Immature natural killer cell (primary cell): ENCODE results near the gene ALG2. TPM values are rescaled to one million over a fixed set of nuclear protein-coding genes. Genes with fewer than 3 reads are reported as not detected.

Source experiments
- DNase-seq, 3 donors: peaks; one replicate each; pipeline ENCODE4 v3.0.0; 2022; ENCODE audit warnings: mixed read lengths in 1 of 3
- H3K27ac Mint-ChIP-seq, 6 donors: one replicate each; pipeline ENCODE4 v1.8.0; 2020; ENCODE audit warnings: mixed read lengths in 6 of 6, mild to moderate bottlenecking in 5 of 6, inconsistent platforms in 4 of 6, moderate library complexity in 3 of 6
- H3K27me3 Mint-ChIP-seq, 3 donors: one replicate each; pipeline ENCODE4 v1.8.0; 2020 to 2021; ENCODE audit warnings: low read depth in 3 of 3, mild to moderate bottlenecking in 3 of 3, mixed read lengths in 3 of 3, moderate library complexity in 3 of 3, inconsistent platforms in 1 of 3
- H3K36me3 Mint-ChIP-seq, 3 donors: one replicate each; pipeline ENCODE4 v1.8.0; 2020; ENCODE audit warnings: mixed read lengths in 3 of 3, inconsistent platforms in 2 of 3, mild to moderate bottlenecking in 2 of 3
- H3K4me1 Mint-ChIP-seq, 2 donors: one replicate each; pipeline ENCODE4 v1.8.0; 2020; ENCODE audit warnings: inconsistent platforms in 2 of 2, mild to moderate bottlenecking in 2 of 2, mixed read lengths in 2 of 2, moderate library complexity in 1 of 2
- H3K4me3 Mint-ChIP-seq, 5 donors: one replicate each; pipeline ENCODE4 v1.8.0; 2020; ENCODE audit warnings: mild to moderate bottlenecking in 5 of 5, mixed read lengths in 5 of 5, inconsistent platforms in 3 of 5, moderate library complexity in 3 of 5
- H3K9me3 Mint-ChIP-seq, 6 donors: one replicate each; pipeline ENCODE4 v1.8.0; 2020; ENCODE audit warnings: mild to moderate bottlenecking in 6 of 6, mixed read lengths in 6 of 6, inconsistent platforms in 4 of 6, moderate library complexity in 3 of 6
- polyA plus RNA-seq, 3 donors: library from polyadenylated mRNA; unstranded; fragments of 300-500 nt; fragmentation: Illumina TruSeq; gene quantifications; one replicate each; pipeline ENCODE4 v1.2.3, GENCODE V29; 2021

ALG2 gene
- polyA plus RNA-seq, 3 donors from 2014 or later, result 23.8 to 37.1 (median 32.4) TPM

DNA sequence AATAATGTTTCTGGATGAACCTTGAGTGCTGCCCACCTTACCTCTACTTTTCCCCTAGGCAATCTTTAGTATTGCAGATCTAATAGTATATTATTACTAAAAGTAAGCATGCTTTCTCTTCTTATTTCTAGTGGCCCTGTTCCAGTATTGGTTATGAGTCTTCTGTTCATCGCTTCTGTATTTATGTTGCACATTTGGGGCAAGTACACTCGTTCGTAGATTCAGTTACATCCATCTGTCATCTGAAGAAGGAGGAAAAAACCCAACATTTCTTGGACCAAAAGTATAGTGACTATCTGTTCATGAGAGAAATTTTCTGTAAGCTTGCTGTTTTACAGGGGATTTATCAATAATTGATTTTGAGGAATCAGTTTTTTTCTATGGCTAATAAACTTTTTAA is 8.5 kb upstream of the ALG2 start:
- H3K27me3 Mint-ChIP-seq, result peaks cover 0 to 4% (median 1%) of the 10 kb centered on the region in 3 donors

DNA sequence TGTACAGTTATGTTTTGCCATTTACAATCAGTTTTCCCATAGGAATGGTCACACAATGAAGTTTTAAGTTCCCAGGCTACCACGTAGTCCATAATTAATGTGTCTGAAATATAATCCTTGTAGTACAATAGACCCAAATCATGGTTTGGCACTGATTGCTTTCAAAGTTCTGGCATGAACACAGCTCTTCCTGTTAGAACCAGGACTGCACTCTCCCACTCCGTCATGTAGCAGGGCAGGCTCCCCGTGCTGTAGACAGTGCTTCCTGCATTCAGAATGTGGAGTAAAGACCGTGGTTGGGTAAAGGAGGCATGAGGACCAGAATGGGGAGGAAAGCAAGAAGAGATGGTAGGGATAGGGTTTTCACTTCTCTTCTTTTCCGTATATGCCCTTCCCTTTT is 4.3 kb upstream of the ALG2 start:
- Mint-ChIP-seq H3K4me1 (peaks cover 43 to 69% of the 10 kb centered on the region in 2 donors), H3K36me3 (peaks cover 6 to 31% (median 19%) of the 10 kb centered on the region in 3 donors)

More for the DNA sequence above, 8.5 kb upstream of the ALG2 start:
- DNase-seq, result no peak
- Mint-ChIP-seq H3K9me3 (no peaks in the 10 kb centered on the region), H3K4me3 (no peak overlapping the region), H3K4me1 (peaks cover 9 to 41% of the 10 kb centered on the region in 2 donors), H3K27ac (no peak overlapping the region), H3K36me3 (peaks cover 6 to 39% (median 33%) of the 10 kb centered on the region in 3 donors)

DNA sequence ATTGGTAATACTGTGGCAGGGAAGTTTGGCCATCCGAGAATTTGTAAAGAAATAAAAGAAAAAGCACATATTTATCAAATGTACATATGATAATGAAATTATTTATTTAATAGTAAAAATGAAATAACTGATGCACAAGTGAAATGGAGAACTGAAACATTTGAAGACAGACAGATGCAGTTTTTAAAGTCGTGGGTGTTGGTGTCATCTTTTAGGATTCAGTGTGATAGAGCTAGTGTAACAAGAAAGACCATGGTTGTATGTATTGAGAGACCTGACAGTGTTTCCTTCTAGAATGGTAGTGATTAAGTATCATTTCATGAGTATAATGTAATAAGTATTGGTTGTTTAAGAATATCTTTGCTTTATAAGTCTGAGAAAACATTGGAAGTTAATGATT is 2.7 kb upstream of the ALG2 start:
- peak overlapping the region in 4 of 5 donors; percentile 30 to 99 (median 68) for H3K4me3 Mint-ChIP-seq
- H3K27me3 Mint-ChIP-seq, result peaks cover 9 to 18% (median 9%) of the 10 kb centered on the region in 3 donors
- peaks cover 6 to 21% (median 10%) of the 10 kb centered on the region in 3 donors for H3K36me3 Mint-ChIP-seq
- peaks cover 57 to 78% of the 10 kb centered on the region in 2 donors for H3K4me1 Mint-ChIP-seq
- peak overlapping the region; percentile 78 to 100 (median 100) for H3K27ac Mint-ChIP-seq
- H3K9me3 Mint-ChIP-seq, result peaks cover 0 to 2% (median 0%) of the 10 kb centered on the region in 6 donors
- DNase-seq, result no peak

More for the DNA sequence above, 4.3 kb upstream of the ALG2 start:
- Mint-ChIP-seq H3K4me3 (no peak overlapping the region), H3K9me3 (peaks cover 0 to 2% (median 0%) of the 10 kb centered on the region in 6 donors), H3K27ac (peak overlapping the region in 1 of 6 donors; percentile 13), H3K27me3 (peaks cover 7 to 12% (median 10%) of the 10 kb centered on the region in 3 donors)
- DNase-seq, result no peak

DNA sequence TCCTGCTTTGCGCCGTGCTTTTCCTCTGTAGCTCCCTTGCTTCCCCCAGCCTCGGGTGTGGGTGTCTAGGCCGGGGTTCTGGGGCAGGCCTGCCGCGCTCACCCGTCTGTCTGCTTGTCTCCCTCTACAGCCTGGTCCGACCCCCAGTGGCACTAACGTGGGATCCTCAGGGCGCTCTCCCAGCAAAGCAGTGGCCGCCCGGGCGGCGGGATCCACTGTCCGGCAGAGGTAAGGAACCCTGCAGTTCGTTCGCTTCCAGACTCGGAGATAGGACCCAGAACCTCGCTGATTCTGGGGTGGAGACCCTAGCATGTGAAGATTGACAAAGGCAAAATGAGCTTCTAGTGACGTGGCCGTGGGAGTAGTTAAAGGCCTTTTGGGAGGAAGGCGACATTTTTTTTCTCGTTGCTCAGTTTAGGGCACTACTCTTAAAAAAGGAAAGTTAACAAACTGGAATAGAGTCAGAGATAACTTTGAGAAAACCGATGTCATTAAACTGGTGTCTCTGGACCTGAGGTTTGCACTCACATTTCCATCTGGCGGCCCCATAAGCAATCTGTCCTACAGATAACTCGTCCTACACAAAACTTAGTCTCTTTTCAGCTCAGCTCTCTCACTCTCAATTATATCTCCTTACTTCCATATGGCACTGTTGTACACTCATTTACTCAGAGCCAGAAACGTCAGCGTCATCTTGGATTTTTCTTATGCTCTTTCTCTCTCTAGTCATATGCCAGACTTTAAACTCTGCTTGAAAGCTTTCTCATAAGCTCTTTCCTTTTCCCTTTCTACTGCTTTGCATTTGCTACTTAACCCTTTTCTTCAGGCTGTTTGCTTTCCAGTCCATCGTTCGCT is 901 bp upstream of the ALG2 start:
- no peak for DNase-seq
- Mint-ChIP-seq H3K27ac (peak overlapping the region; percentile 100), H3K4me3 (peak overlapping the region; percentile 99 to 100 (median 99)), H3K27me3 (peaks cover 9 to 16% (median 9%) of the 10 kb centered on the region in 3 donors), H3K9me3 (peaks cover 0 to 2% (median 0%) of the 10 kb centered on the region in 6 donors), H3K36me3 (peaks cover 0 to 12% (median 11%) of the 10 kb centered on the region in 3 donors), H3K4me1 (peaks cover 64 to 88% of the 10 kb centered on the region in 2 donors)

DNA sequence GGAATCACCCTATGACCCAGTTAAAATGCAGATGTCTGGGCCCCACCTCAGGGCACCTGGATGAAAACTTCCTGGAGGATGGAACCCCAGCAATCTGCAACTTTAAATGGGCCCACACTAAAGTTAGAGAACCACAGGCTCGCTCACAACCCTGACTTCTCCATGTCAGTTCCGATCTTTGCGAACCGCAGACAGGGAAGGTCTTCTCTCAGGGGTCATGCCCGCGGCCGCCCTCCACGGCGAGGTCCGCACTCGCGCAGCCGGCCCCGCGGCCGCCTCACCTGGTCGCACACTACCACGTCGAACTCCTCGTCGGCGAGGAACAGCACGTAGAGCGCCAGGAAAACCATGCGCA is 499 bp downstream of the ALG2 start:
- no peak for DNase-seq
- Mint-ChIP-seq H3K4me1 (peaks cover 71 to 92% of the 10 kb centered on the region in 2 donors), H3K4me3 (peak overlapping the region; percentile 92 to 100 (median 99)), H3K27me3 (peaks cover 9 to 16% (median 9%) of the 10 kb centered on the region in 3 donors), H3K36me3 (peaks cover 0 to 12% (median 11%) of the 10 kb centered on the region in 3 donors), H3K27ac (peak overlapping the region; percentile 94 to 100 (median 98)), H3K9me3 (peaks cover 0 to 2% (median 0%) of the 10 kb centered on the region in 6 donors)

DNA sequence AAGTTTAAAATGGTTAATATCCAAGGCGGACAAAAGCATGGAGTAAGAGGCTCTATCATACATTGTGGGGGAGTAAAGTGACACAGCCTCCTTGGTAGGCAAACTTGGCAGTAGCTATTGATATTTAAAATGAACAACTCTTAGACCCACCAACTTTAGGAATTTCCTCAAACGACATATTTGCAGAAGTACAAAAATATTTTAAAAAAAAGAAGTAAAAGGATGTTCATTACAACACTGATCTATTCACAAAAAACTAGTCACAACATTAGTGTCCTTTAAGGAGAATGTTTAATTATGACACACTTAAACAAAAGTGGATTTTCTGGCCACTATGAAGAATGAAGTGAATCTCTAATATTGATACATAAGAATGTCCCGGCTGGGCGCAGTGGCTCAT is 1.7 kb downstream of the ALG2 start:
- Mint-ChIP-seq H3K4me1 (peaks cover 66 to 86% of the 10 kb centered on the region in 2 donors), H3K9me3 (peaks cover 0 to 2% (median 0%) of the 10 kb centered on the region in 6 donors), H3K27me3 (peaks cover 9 to 15% (median 9%) of the 10 kb centered on the region in 3 donors), H3K27ac (peak overlapping the region; percentile 3 to 81 (median 56)), H3K4me3 (peak overlapping the region; percentile 59 to 82 (median 61)), H3K36me3 (peaks cover 4 to 16% (median 11%) of the 10 kb centered on the region in 3 donors)
- DNase-seq, result no peak

DNA sequence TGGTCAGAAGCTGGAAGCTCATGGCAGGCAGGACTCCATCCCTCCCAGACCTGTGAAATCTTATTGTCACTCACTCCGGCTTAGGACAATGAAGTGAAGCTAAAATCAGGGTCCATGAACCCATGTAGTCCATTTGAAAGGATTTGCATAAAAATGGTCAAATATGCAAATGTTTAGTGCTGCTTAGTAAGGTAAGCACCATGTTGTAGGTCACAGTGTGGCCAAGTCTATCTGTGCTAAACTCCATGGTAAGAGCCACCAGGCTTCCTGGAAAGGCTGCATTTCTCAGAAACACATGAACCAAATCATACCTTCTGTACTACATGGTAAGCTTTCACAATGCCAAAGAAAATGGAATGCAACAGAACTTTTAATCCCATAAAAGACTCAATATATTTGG is 5.7 kb downstream of the ALG2 start:
- DNase-seq, result no peak
- Mint-ChIP-seq H3K27me3 (peaks cover 0 to 6% (median 4%) of the 10 kb centered on the region in 3 donors), H3K9me3 (peaks cover 0 to under 1% (median 0%) of the 10 kb centered on the region in 6 donors), H3K4me1 (peaks cover 32 to 54% of the 10 kb centered on the region in 2 donors), H3K36me3 (peaks cover 4 to 10% (median 10%) of the 10 kb centered on the region in 3 donors), H3K27ac (no peak overlapping the region), H3K4me3 (no peak overlapping the region)

DNA sequence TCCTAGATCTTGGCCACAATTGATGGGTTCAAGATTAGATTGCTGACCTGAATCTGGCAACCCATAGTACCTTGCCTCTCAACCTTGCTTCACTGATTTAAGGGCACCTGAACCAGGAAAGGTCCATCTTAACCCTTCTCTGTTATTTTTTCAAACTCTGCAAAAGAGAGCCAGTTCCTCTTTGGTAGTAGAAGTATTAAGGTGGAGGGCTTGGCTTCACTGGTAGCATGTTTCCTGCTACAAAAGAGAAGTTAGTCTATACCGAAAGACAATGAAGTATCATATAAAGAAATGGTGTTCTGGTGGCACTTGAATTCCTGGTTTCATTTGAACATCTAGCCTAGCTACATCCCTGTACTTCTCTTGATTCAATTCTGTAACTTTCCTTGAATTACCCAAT is 8.5 kb downstream of the ALG2 start:
- Mint-ChIP-seq H3K4me3 (no peak overlapping the region), H3K9me3 (peaks cover 0 to 11% (median 3%) of the 10 kb centered on the region in 6 donors), H3K36me3 (peaks cover 6 to 14% (median 9%) of the 10 kb centered on the region in 3 donors), H3K4me1 (peaks cover 8 to 25% of the 10 kb centered on the region in 2 donors), H3K27ac (no peak overlapping the region), H3K27me3 (peaks cover 0 to 7% (median 5%) of the 10 kb centered on the region in 3 donors)
- no peak for DNase-seq

DNA sequence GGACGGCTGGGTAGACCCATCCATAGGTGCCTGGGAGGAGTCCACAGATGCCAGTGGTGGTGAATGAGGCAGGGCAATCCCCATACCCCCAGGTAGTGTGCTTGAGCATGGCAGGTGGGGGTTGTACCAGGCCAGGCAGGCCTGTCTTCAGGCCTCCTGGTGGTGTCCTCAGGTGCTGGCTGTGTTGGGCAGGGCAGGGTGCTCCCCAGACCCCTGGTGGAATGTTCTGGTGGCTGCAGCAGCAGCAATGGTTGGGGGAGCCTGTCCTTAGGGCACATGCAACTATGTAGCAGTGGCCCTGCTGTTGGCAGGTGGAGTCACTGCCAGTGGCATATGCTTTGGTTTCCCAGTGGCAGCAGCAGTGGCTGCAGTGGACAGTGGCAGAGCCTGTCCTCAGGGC is 10.0 kb downstream of the ALG2 start:
- H3K4me3 Mint-ChIP-seq, result no peak overlapping the region
- no peak for DNase-seq
- H3K36me3 Mint-ChIP-seq, result peaks cover 6 to 22% (median 8%) of the 10 kb centered on the region in 3 donors
- peaks cover 0 to 23% (median 4%) of the 10 kb centered on the region in 6 donors for H3K9me3 Mint-ChIP-seq
- peaks cover under 1 to 10% of the 10 kb centered on the region in 2 donors for H3K4me1 Mint-ChIP-seq
- peak overlapping the region in 1 of 6 donors; percentile 19 for H3K27ac Mint-ChIP-seq
- H3K27me3 Mint-ChIP-seq, result peaks cover 0 to 11% (median 11%) of the 10 kb centered on the region in 3 donors

DNA sequence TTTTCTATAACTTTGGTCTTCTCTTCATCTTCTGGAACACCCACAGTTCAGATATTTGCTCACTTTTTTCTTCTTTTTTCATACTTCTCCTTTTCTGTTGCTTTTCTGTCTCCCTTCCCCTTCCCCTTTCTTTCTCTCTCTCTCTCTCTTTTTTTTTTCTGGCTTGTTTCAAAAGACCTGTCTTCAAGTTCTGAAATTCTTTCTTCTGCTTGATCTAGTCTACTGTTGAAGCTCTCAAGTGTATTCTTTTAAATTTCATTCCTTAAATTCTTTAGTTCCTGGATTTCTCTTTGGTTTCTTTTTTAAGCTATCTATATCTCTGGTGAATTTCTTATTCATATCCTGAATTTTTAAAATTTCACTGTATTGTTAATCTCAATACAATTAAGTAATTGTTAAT is 11.2 kb downstream of the ALG2 start:
- no peak overlapping the region for H3K27ac Mint-ChIP-seq
- H3K4me3 Mint-ChIP-seq, result no peak overlapping the region
- peaks cover 0 to 23% (median 4%) of the 10 kb centered on the region in 6 donors for H3K9me3 Mint-ChIP-seq
- peaks cover 6 to 22% (median 8%) of the 10 kb centered on the region in 3 donors for H3K36me3 Mint-ChIP-seq
- H3K27me3 Mint-ChIP-seq, result peaks cover 0 to 11% (median 11%) of the 10 kb centered on the region in 3 donors
- H3K4me1 Mint-ChIP-seq, result peaks cover 0 to 7% of the 10 kb centered on the region in 2 donors
- DNase-seq, result no peak

DNA sequence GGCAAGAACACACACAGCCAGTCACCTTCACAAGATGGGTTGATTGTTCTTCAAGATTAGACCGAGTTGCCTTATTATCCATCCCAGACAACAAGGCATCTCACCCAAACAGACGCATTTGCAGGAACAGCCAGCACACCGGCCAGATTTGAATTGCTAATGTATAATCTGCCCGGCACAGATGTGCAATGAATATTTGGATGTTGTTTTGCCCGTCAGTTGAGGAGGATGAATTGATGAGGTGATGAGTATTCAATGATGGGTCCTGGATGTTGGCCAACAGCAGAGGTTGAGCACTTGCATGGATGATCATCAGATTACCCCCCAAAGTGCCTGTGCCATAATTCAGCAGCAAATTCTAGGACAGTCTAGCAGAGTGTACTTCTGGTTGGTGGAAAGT is 20.1 kb downstream of the ALG2 start:
- H3K9me3 Mint-ChIP-seq, result no peaks in the 10 kb centered on the region
- no peak overlapping the region for H3K27ac Mint-ChIP-seq
- no peak for DNase-seq
- H3K36me3 Mint-ChIP-seq, result no peaks in the 10 kb centered on the region
- H3K4me3 Mint-ChIP-seq, result no peak overlapping the region
- H3K4me1 Mint-ChIP-seq, result no peaks in the 10 kb centered on the region
- H3K27me3 Mint-ChIP-seq, result peaks cover 0 to 1% (median 0%) of the 10 kb centered on the region in 3 donors

DNA sequence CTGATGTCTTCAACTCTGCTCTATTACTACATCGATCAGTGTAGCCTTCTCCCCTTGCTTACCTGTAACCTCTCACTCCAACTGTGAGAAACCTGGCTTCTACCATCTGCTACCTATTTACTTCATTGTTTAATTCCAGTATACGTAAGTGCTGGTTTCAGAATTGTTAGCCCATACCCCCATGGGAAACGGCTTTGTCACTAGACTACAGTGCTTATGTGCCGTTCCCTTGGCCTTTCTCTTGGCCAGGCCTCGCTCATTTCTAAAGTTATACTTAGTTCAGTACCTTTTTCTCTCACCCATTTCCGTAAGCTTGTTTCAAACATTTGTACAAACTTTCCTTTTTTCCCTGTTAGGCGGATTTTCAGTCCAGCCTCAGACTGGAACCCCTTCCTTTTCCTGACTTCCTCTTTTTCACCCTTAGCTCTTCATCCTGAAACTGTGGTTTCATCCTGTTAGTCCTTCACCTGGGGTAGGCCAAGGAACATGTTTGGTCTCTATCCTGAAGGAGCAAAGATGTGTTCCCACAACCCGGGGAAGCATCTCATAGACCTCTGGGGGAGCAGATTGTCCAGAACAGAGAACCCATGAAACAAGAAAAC is 21.7 kb downstream of the ALG2 start:
- no peaks in the 10 kb centered on the region for H3K4me1 Mint-ChIP-seq
- no peak for DNase-seq
- no peak overlapping the region for H3K27ac Mint-ChIP-seq
- H3K9me3 Mint-ChIP-seq, result no peaks in the 10 kb centered on the region
- H3K27me3 Mint-ChIP-seq, result peaks cover 0 to 2% (median 1%) of the 10 kb centered on the region in 3 donors
- H3K4me3 Mint-ChIP-seq, result no peak overlapping the region
- H3K36me3 Mint-ChIP-seq, result no peaks in the 10 kb centered on the region

DNA sequence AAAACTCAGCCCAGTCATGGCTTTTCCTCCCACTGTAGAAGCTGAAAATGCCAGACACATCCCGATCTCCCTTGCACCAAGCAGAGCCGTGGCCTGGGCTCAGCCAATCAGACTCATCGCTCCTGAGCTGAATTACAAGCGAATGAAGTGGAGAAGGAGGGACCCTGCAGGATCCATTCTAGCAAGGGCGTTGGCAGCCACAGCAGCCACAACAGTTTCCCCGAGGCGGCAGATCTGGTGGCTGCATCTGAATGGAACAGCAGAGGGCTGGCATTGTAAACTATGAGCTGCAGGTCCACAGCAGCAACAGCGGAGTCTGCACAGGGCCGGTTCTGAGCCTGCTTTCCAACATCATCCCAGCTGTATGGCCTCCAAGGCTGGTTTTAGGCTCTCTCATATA is 23.8 kb downstream of the ALG2 start:
- H3K9me3 Mint-ChIP-seq, result no peaks in the 10 kb centered on the region
- no peak for DNase-seq
- H3K36me3 Mint-ChIP-seq, result no peaks in the 10 kb centered on the region
- H3K4me1 Mint-ChIP-seq, result no peaks in the 10 kb centered on the region
- H3K27me3 Mint-ChIP-seq, result peaks cover 0 to 2% (median 1%) of the 10 kb centered on the region in 3 donors
- H3K4me3 Mint-ChIP-seq, result no peak overlapping the region
- H3K27ac Mint-ChIP-seq, result no peak overlapping the region
